Stimulated activated CD8-positive, alpha-beta memory T cell treated with anti-CD3 and anti-CD28 coated beads, Interleukin-12 subunit alpha, Interleukin-12 subunit beta, amount 100 ng/mL, for 4 hours (primary cell): Measurements from ENCODE around the gene MYRF.

Experiments
- DNase-seq: peaks from one replicate; pipeline ENCODE4 v3.0.0-alpha.2; 2020; ENCODE audit warnings: low read depth

Gene MYRF

DNA sequence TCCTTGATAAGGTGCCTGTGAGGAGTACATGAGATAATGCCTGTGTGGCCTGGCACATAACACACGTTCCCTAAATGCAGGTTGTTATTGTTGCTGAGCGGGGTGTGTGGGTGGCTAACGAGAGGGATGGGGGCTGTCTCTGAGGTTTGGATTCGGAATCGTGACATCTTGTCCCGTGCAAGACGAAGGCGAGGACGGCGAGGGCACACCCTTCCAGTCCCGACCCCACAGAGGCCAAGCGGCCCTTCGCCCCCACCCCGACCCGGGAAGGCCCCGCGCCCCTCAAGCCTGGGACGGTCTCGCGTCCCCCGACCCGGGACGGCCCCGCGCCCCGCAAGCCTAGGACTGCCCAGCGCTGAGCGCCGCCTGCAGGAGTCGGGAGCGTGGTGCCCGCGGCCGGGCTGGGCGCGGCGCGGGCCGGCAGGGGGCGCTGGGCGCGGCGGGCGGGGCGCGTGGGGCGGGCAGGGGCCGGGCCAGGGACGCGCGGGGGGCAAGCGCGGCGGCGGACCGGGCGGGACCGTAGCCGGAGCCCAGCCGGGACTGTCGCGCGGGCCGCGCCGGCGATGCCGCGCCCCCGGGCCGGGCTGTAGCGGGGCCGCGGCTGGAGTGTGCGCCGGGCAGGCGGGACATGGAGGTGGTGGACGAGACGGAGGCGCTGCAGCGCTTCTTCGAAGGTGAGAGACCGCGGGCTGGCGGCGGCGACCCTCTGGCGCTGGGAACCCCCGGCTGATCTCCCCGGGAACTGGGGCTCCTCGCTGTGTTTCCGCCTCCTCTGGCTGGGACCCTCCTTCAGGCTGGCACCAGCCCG is at the start of gene MYRF:
TSS of gene MYRF (plus strand) at position 520 of the 808 bp plus-strand sequence. CDS start at position 629, 109 bp downstream.
- peak; percentile 45 for DNase-seq

DNA sequence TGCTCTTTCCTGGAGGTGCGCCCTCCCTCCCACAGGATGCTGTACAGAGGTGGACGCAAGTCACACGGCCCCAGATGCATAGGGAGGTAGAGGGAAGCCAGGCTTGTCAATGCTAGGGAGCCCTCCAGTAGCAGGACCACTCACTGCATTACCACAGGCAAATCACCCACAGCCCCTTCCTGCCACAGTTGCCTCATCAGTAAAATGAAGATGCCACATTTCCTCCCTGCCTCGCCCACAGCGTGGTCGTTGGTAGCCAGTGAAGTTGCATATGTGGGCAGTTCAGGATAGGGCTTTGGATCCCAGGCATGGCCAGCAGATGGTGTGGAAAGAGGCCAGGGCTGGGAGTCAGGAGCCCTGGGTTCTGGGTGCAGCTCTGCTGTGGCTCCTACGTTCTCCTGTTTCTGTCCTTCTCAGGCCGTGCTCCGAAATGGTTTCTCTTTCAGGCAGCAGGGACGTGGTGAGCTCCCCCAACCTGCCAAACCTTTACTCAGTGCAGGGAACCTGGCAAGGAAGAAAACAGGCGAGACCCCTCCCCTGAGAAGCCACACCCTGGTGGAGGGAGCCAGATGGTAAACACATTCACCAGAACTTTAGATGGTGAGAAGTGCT is 49.6 kb upstream of the MYRF start:
- DNase-seq = no peak

DNA sequence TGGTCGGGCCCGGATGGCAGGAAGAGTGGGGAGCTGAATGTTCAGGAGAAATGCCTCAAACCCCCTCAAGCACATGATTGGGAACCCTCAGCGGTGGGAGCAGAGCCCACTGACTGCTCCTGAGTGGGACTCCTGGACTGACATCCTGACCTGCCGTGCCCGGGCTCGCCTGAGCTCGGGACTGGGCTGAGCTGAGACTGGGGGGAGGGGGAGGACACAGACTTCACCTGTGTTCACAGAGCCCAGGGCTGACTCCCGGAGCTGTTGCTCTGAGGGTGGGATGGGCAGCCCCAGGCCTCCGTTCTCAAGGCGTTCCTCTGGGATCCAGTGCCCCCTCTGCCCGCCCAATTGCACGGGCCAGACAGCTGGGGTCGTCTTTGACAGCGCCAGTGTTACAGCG is 47.6 kb upstream of the MYRF start:
- no peak for DNase-seq

DNA sequence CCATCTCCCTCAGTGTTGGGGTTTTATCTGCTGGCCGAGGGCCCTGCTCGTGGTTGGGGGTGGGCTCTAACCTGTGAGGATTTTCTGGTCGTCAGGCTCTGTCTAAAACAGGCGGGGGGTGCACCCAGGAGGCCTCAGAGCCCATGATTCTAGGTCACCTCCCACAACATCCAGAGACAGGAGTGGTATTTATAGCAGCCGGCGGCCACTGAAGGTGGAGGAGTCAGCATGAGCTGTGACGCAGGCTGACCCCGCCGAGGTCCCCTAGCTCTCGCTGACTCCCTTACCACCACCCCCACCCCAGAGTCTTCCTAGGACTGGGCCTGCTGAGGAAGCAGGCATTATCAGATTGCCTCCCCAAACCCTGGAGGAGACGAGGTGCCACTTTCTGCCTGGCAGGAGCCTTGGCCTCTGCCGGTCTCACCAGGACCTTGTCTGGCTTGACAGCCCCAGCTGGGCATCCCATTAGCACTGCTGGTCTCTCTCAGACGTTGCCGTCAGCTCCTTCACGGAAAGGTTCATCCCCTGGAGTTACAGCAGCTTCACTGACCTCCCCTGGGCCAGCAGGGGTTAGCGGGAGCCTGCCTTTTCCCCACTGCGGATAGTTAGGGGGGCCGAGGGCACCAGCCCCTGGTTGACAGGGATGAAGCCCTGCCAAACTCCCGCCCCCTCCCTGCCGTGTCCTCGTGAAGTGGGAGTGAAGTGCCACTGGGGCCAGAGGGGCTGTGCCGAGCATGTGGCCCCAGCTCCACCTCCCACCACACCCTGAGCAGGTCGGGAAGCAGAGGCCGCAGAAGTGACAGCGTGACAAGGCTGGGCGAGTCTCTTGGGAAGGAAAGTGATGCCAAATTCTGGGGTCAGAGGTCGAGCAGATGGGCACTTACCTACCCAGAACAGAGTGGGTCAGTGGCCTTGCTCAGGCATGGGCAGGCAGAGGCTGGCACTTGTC is 45.7 kb upstream of the MYRF start:
- DNase-seq = no peak

DNA sequence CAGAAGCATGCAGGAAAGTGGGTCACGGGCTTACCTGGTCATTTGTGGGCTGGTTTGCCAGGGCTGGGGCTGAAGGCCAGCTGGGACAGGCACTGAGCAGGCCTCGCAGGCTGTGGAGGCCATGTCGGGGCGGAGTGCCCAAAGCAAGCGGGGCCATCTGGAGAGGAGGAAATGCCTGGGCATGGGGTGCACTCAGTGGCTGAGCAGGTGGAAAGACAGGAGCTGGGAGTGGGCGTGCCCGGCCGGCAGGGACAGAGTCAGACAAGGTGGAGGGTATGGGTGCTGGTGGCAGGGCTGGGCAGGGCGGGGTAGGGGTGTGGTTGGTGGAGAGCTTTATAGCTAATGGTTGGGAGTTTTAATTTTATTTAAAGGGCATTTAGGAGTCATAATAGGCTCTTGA is 44.9 kb upstream of the MYRF start:
- DNase-seq = no peak

DNA sequence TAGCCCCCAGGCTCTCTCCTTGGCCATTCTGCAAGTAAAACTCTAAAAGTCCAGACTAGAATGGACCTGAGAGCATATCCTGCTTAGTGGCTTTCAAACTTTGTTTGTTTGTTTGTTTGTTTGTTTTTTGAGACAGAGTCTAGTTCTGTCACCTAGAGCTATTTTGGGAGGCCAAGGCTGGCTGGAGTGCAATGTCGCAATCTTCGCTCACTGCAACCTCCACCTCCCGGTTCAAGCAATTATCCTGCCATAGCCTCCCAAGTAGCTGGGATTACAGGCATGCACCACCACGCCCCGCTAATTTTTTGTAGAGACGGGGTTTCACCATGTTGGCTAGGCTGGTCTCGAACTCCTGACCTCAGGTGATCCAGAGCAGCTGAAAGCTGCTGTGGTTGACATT is 43.3 kb upstream of the MYRF start:
- no peak for DNase-seq

DNA sequence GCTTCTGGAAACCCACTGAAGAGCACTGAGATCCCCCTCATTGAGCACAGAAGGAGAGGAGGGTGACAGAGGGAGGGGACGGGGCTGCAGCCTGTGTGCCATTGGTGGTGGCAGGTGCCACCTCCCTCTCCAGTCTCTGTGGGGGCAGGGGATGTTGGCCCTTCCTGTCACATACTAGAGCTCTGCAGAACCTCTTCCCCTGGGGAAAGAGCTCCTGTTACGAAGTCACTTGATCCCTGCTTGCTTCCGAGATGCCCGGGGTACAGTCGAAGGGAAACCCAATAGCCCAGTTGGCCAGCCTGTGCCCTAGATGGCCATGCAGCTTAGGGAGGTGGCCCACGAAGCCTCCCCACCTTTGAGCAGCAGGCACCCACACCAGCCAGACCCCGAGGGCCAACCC is 42.9 kb upstream of the MYRF start:
- no peak for DNase-seq

DNA sequence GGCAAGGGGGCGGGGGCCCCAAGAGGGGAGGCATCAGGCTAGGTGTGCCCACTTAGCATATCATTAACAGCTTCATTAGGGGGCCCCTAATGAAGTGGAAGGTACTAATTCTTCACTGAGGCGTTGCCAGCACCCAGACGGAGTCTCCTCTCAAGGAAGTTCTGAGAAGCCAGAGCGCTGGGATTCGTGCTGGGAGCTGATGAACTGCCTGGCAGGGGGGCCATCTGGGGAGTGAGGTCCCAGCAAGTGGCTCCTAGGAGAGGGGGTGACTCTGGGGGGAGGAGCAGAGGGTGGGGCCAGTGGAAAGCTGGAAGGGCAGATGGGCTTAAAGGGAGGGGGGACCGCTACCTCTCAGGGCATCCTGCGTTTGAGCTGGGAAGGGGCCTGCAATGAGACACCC is 42.4 kb upstream of the MYRF start:
- DNase-seq = no peak

DNA sequence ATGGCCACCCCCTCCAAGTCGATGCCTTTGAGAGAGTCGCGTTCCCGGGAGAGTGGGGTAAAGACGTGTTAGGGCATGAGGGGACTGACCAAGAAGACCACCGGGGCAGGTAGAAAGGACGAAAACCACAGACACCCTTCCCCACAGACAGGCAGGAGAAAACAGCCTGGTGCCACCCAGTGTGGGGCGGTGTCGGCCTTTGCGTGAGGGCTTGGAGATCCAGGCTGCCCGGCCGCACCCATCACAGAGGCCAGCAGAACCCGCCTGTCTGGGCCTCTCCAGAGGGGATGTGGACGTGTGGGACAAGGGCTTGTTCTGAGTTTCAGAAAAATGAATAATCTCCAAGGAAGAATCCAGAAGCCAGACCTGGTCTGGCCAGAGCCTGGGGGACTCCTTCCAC is 41.4 kb upstream of the MYRF start:
- DNase-seq = no peak

DNA sequence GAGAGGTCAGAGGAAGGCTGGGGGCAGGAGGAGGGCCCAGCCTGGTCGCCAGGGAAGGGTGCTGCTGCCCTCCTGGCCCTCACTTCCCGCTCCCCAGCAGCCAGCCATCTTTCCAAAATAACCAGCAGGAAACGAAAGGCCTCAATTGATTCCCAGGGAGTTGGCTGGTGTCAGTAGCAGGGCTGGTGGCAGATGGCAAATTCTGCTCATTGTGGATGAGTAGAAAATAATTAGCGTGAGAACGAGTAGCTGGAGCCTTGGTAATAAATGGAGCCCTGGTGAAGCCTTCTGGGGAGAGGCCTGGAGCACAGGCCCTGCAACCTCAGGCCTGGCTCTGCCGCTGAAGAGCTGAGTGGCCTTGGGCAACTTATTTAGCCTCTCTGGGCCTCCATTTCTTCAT is 40.9 kb upstream of the MYRF start:
- DNase-seq = no peak

DNA sequence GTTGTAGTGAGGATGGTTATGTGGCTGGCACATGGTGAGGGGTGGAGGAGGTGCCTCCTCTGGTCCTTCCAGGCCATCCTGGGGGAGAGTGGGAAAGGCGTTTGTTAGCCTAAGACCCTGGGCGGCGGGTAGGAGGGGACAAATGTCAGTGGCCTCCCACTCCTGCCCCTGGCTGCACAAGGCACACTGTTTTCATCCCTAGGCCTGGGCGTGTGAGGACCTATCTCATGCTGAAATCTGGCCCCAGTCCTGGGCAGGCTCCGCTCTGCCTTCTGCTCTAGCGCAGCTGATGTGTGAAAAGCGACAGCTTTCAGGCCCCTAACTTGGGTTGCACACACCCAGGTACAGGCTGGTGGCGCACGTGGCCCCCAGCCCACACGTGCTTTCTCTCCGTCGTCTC is 40.1 kb upstream of the MYRF start:
- DNase-seq = no peak

DNA sequence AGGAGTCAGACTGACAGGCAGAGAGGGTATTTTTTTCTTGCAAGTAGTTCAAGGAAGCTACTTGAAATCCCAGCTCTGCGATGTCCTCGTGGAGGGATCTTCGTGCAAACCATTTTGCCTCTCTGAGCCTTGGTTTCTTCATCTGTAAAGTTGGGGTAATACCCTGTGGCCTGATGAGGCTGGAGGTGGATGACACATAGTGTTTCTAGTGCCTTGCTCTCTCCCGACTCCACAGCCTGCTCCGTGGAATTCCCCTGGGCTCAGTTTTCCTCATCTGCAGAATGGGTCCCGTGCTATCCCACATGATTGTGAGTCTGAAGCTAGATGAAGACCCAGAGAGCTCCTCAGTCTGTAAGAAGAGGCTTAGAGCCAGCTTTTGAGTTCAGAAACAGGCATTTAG is 39.6 kb upstream of the MYRF start:
- no peak for DNase-seq

DNA sequence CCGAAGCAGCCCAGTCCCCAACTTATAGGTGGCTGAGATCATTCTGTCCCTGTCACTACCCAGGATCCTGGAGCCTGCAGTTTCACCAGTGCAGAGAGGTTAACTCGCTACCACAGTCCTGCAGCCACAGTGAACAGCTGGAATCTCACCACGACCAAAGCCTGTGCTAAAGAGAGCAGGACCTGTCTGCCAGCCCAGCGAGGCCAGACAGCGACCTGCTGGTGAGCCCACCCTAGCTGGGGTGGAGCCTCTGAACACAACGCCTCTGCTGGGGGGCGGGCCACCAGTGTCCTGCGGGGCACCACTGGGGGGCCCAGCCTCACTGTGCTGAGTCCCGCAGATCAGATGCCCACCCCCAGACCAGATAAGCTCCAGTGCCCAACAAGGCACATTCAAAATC is 39.0 kb upstream of the MYRF start:
- no peak for DNase-seq

DNA sequence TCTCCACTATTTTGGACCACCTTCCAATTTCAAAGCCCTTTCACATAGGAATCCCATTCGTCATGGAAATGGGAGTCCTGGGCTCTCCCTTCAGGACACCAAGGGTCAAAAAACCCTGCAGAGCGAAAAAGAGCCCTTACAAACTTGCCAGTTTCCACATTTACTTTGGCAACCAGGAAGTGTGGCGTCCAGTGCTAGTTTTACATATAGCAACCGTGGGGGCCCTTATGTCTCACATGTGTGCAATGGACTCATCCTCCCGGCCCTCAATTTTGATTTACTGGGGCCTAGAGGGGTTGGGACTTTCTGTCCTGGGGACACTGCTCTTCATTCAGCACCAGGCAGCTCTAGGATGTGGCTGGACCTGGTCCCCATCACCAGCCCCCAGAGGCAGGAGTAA is 38.5 kb upstream of the MYRF start:
- DNase-seq = no peak

DNA sequence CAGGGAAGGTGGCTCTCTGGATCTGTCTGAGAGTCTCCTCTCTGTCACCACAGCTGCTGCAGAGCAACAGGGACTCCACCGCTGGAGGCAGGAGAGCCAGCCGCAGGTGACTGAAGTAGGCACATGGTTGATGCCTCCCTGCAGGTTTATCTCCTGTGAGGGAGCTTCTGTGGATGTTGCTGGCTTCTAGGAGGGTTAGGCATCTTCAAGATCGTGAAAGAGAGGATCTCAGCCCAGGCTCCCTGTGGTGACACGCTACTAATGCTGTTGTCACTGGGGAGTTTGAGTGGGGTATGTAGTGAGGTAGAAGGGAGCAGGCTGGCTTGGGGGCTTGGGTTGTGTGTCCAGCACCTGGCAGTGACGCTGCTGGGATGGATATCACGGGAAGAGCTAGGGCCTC is 38.1 kb upstream of the MYRF start:
- no peak for DNase-seq

DNA sequence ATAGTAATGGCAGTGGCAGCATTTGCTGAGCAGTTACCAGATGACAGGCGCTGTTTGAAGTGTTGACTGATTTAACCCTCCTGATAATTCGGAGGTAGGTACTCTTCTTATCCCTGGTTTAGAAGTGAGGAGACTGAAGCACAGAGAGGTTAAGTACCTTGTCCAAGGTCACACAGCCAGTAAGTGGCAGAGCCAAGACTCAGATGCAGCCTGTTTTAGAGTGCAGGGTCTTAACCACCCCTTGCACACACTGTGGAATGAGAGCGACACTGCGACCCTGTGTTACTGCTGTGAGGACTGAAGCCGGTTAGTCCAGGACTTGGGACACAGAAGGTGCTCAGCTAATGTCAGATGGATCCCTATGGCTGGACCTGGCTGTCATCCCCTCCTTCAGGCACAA is 37.5 kb upstream of the MYRF start:
- DNase-seq = no peak

DNA sequence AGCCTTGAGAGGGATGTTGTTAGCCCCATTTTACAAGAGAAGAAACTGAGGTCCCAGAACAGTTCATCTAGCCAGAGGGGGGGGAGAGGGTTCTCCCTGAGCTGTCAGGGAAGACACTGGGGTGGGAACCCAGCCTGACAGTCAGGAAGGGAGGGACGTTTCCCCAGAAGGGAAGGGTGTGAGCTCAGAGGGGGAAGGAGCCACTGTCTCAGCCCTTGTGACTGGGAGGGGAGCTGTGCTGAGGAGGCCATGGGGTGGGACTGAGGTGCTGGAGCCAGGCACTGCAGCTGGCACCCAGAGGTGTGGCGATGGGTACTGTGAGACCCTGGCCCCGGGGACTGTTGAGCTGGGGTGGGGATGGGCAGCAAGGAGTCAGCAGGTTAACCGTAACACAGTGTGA is 36.6 kb upstream of the MYRF start:
- no peak for DNase-seq

DNA sequence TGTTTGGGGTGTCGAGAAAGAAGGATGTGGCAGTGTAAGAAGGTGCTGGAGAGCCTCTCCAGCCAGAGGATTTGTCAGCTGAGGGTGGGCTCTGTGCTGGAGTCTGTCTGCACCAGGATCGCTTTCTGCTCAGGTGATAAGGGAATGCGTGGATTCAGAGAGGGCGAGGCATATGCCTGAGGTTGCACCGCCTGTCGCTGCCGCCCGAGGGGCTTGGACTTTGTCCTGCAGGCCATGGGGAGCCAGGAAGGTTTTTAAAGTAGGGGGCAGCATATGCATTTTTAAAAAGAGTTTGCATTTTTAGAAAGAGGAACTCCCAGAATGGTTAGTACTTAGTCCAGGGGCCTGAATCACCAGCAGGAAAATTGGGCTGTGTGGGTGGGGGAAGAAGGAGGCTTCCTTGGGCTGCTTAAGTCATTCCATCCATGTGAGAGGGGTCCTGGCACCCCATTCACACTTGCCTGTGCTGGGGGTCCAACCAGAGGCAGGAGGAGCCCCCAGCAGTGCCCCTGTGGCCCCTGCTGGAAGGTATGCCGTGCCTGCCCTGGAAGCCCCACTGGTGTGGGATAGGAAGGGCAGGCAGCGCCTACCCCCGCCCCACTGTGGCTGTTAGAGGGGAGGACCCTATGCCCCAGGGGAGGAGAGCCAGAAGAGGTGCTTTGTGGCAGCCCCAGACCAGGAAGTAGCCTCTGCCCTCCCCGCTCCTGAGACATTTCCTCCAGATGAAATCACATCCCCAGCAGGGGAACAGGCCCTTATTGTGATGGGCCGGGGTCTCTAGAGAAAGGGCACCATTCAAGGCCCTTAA is 35.8 kb upstream of the MYRF start:
- DNase-seq = no peak

DNA sequence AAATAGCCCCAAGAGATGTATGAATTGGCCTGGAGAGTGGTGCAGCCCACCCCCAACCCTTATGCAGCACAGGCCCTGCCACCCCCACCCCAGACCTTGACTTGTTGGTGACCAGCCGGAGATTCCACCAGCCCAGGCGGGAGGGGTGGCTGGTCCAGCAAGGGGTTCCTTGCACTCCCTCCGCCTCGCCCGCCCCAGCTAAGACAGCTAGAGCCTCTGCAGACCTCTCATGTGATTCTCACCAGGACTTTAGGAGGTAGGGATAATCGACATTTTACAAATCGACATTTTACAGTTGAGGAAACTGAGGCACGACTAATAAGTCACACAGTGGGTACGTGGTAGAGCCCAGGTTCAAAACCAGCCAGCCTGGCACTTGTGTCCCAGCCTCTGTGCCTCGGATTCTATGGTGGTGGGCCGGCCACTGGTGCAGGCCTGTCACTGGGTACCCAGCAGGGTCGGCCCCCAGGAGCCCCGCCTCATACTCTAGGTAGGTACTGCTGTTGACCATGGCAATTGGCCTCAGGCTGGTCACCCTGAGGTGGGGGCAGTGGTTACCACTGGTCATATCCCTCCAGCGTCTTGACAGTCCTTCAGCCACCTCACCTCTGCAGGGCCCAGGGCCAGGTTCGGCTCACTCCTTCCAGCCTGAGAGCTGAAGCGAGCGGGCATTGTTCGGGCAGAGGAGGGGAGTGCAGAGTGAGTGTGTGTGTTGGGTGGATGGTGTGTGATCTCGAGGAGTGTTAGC is 35.0 kb upstream of the MYRF start:
- no peak for DNase-seq

DNA sequence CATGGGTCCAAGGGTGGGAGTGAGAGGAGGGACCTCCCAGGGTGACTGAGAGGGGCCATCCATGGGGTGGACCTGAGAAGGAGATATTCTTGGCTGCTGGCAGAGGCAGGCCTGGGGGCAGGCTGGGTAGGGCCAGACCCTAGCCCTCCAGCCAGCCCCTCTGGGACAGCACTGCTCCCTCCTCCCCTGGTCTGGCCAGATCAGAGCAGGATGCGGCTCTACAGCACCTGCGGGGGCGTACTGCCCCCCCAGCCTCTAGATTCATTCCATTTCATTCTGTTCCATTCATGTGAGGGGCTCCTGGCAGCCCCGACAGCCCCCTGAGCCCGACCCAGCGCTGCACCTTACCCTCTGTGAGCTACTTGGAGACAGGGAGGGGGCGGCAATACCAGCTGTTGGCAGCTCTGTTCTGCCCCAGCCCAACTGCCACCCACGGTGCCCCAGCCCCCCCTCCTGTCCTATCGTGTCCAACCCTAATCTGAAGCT is 34.3 kb upstream of the MYRF start:
- no peak for DNase-seq
